ENCODE results near the gene AAK1. TPM values are rescaled to one million over a fixed set of nuclear protein-coding genes. Genes with fewer than 3 reads are reported as not detected.
"Not testable (repeated sequence)": the region's sequence is repeated elsewhere in the genome, so short reads cannot be mapped to it uniquely, and the experiment has no call there.

AAK1 gene
- polyA plus RNA-seq, 1 of the 3 experiments (the other 2 are of a cell fraction) = 13.4 TPM

DNA sequence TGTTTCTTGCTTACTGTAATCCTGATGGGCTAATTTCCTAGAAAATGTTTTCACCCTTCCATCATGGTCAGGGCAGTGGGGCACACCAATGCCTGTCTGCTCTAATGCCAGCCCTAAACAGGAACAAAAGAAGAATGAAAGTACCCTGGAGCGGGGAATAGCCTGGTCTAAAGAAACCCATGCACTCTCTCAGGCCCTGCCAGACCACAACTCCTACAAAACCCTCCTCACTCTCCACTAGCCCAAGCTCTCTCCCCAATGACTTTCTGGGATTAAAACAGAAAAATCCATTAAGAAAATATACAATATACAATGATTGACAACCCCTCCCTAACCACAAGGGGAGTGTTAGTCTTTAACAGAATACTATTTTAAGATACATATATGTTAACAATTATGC lies 67.6 kb downstream of the AAK1 start:
- CTCF ChIA-PET = interaction anchor here (0.8 to 5.9 kb wide), 2 partner anchors 10 to 38 kb away, joined by 3 to 30 read pairs; no protein-coding TSS in a partner anchor
- peaks cover 85% of the 10 kb centered on the region for H3K79me2 ChIP-seq (ENCODE audit: insufficient read depth)

DNA sequence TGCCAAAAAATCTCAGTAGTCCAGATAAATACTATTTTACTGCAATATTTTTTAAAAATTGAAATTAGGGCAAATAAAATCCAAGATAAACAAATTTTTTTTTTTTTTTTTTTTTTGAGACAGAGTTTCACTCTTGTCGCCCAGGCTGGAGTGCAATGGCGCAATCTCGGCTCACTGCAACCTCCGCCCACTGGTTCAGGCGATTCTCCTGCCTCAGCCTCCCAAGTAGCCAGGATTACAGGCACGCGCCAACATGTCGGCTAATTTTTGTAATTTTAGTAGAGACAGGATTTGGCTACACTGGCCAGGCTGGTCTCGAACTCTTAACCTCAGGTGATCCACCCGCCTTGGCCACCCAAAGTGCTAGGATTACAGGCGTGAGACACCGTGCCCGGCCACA lies 68.2 kb downstream of the AAK1 start:
- DNase-seq; H3K27me3 ChIP-seq (ENCODE audit: insufficient read depth); H3K27ac ChIP-seq (ENCODE audit: low read depth in 2 of 2, low read length in 1 of 2); H3K4me3 ChIP-seq (ENCODE audit: low read depth in 2 of 2, low read length in 1 of 2); H2AFZ ChIP-seq (ENCODE audit: low read depth); H3K36me3 ChIP-seq (replicated peaks in 1 of 2; ENCODE audit: control insufficient read depth in 1 of 2, insufficient read depth in 2 of 2, low read length in 1 of 2); H3K9ac ChIP-seq; H3K4me2 ChIP-seq; H3K9me2 ChIP-seq; POLR2A ChIA-PET; H3K9me3 ChIP-seq: not testable (repeated sequence)
- H3F3A ChIP-seq (replicated peaks; ENCODE audit: insufficient read depth) = peaks cover 17% of the 10 kb centered on the region
- CTCF ChIA-PET = interaction anchor here (5.9 kb wide), 1 partner anchor 10 kb away, joined by 30 read pairs; no protein-coding TSS in a partner anchor
- peaks cover 6 to 13% of the 10 kb centered on the region in 2 experiments; a peak in 2 of 4 replicates for H3K4me1 ChIP-seq (ENCODE audit: control insufficient read depth in 1 of 2, insufficient read depth in 2 of 2, low read depth in 1 of 2, low read length in 1 of 2)
- peaks cover 44% of the 10 kb centered on the region for H4K20me1 ChIP-seq (ENCODE audit: insufficient read depth)
- 98% methylated on average over 13 of the region's 13 CpGs for WGBS (ENCODE audit: low lambda C conversion rate)
- H3K79me2 ChIP-seq (ENCODE audit: insufficient read depth) = peaks cover 83% of the 10 kb centered on the region

More for the DNA sequence above, 67.6 kb downstream of the AAK1 start:
- Histone ChIP-seq H4K20me1 (ENCODE audit: insufficient read depth) (peaks cover 46% of the 10 kb centered on the region), H3F3A (replicated peaks; ENCODE audit: insufficient read depth) (peaks cover 17% of the 10 kb centered on the region), H2AFZ (ENCODE audit: low read depth) (no peak overlapping the region), H3K36me3 (replicated peaks in 1 of 2; ENCODE audit: control insufficient read depth in 1 of 2, insufficient read depth in 2 of 2, low read length in 1 of 2) (no peaks in the 10 kb centered on the region), H3K9ac (no peak overlapping the region), H3K4me3 (ENCODE audit: low read depth in 2 of 2, low read length in 1 of 2) (no peak overlapping the region), H3K9me2 (no peaks in the 10 kb centered on the region), H3K27me3 (ENCODE audit: insufficient read depth) (no peaks in the 10 kb centered on the region), H3K9me3 (no peaks in the 10 kb centered on the region), H3K4me2 (no peak overlapping the region), H3K4me1 (ENCODE audit: control insufficient read depth in 1 of 2, insufficient read depth in 2 of 2, low read depth in 1 of 2, low read length in 1 of 2) (peaks cover 6 to 13% of the 10 kb centered on the region in 2 experiments; a peak in 2 of 4 replicates), H3K27ac (ENCODE audit: low read depth in 2 of 2, low read length in 1 of 2) (no peak overlapping the region)
- POLR2A ChIA-PET = no interaction called here
- TF ChIP-seq RFX5 (IDR thresholded peaks at IDR 0.05; ENCODE audit: low read length) = no peak
- TF ChIP-seq TEAD4 (IDR thresholded peaks at IDR 0.05; ENCODE audit: borderline replicate concordance, insufficient read depth) = no peak
- no peak for TF ChIP-seq POLR2AphosphoS5 (IDR thresholded peaks at IDR 0.05; ENCODE audit: low read depth, low read length)
- no peak for TF ChIP-seq EP300 (IDR thresholded peaks at IDR 0.05; ENCODE audit: borderline replicate concordance in 1 of 2, low read depth in 1 of 2, low read length in 1 of 2)
- no peak for TF ChIP-seq RXRA (IDR thresholded peaks at IDR 0.05; ENCODE audit: borderline replicate concordance, low read depth)
- DNase-seq = no peak
- WGBS (ENCODE audit: low lambda C conversion rate) = 100% methylated on average over 1 of the region's 1 CpG

GRCh38 chr2:69572641-69573040 lies 70.9 kb downstream of the AAK1 start:
- H4K20me1 ChIP-seq (ENCODE audit: insufficient read depth) = peaks cover 67% of the 10 kb centered on the region
- peaks cover 83% of the 10 kb centered on the region for H3K79me2 ChIP-seq (ENCODE audit: insufficient read depth)
- H3K9me3 ChIP-seq = no peaks in the 10 kb centered on the region
- peaks cover 0 to 3% of the 10 kb centered on the region in 2 experiments for H3K36me3 ChIP-seq (replicated peaks in 1 of 2; ENCODE audit: control insufficient read depth in 1 of 2, insufficient read depth in 2 of 2, low read length in 1 of 2)
- TF ChIP-seq TCF12 (IDR thresholded peaks at IDR 0.05) (no peak), IRF3 (IDR thresholded peaks at IDR 0.05; ENCODE audit: low read depth, low read length) (no peak), NRF1 (IDR thresholded peaks at IDR 0.05; ENCODE audit: low read depth, low read length) (no peak), NFIC (IDR thresholded peaks at IDR 0.05; ENCODE audit: borderline replicate concordance) (no peak)
- H3K27ac ChIP-seq (ENCODE audit: low read depth in 2 of 2, low read length in 1 of 2) = peak overlapping the region in 1 of 2 experiments; percentile 39; a peak in 2 of 4 replicates
- H2AFZ ChIP-seq (ENCODE audit: low read depth) = no peak overlapping the region
- H3K4me3 ChIP-seq (ENCODE audit: low read depth in 2 of 2, low read length in 1 of 2) = no peak overlapping the region
- H3K27me3 ChIP-seq (ENCODE audit: insufficient read depth) = no peaks in the 10 kb centered on the region
- H3F3A ChIP-seq (replicated peaks; ENCODE audit: insufficient read depth) = peaks cover 35% of the 10 kb centered on the region
- ChIA-PET POLR2A (no interaction called here), CTCF (interaction anchor here (1.0 to 2.9 kb wide), 4 partner anchors 8 to 152 kb away, joined by 4 to 20 read pairs (median 6); no protein-coding TSS in a partner anchor)
- DNase-seq = no peak
- no peak overlapping the region for H3K9ac ChIP-seq
- no peaks in the 10 kb centered on the region for H3K9me2 ChIP-seq
- H3K4me1 ChIP-seq (ENCODE audit: control insufficient read depth in 1 of 2, insufficient read depth in 2 of 2, low read depth in 1 of 2, low read length in 1 of 2) = peaks cover 9 to 18% of the 10 kb centered on the region in 2 experiments; a peak in 2 of 4 replicates
- WGBS (ENCODE audit: low lambda C conversion rate) = 85% methylated on average over 5 of the region's 5 CpGs
- H3K4me2 ChIP-seq = peak overlapping the region; percentile 59; the same call in 1 of the 2 replicates
